ENCODE measurements around the gene VTI1A.
"Not testable (repeated sequence)": the region's sequence is repeated elsewhere in the genome, so short reads cannot be mapped to it uniquely, and the experiment has no call there.

Gene VTI1A

DNA sequence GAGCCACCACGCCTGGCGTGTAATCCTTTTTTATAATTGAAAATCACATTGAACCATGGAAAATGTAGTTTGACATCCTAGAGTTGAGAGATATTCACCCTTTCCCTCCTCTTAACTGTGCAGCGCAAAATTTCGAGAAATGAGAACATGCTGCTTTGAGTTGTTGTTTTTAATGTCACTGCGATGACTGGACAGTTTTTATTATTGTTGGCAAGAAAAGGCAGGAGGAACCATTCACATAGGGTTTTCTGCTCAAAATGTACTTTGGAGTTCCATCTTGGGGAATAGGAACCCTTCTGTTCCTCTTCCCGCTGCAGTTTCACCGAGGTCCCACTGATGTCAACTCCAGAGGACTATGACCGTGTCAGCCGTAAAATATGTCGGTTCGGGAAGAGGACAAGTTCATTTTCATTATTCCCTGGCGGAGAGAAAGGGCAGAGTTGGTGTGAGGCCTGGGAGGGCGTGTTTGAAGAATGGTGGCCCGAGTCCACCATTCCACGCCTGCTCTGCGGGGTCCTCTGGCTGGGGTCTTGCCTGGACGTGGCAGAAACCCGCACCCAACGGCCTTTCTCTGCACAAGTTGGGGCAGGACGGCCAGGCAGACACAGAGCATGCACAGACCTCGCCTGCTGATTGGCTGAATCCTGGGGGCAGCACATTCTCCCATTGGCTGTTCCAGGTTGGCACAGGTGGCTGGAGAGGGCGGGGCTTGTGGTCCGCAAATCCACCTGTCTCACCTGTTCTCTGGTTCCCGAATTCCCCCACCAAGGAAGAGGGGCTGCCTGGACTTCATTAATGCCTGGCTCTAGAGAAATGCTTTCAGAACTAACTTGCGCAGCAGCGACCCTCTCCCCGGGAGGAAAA lies 397.9 kb downstream of the VTI1A start:
- DNase-seq: no peak

DNA sequence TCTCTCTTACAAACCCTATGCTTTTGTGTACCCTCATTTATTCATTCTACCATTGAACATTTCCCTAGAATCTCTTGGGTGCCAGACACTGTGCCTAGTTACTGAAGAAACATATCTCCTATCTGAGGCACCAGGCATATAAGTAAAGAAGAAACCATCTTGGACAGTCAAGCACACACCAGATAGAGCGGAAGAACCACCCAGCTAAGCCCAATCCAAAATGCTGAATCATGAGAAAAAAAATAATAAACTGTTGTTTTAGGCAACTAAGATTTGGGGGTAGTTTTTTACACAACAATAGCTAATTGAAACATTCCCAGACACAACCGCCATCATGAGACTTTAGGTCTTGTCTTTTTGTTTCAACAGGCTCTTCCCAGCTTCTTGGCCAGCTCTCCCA lies 400.8 kb downstream of the VTI1A start:
- no peak for DNase-seq

DNA sequence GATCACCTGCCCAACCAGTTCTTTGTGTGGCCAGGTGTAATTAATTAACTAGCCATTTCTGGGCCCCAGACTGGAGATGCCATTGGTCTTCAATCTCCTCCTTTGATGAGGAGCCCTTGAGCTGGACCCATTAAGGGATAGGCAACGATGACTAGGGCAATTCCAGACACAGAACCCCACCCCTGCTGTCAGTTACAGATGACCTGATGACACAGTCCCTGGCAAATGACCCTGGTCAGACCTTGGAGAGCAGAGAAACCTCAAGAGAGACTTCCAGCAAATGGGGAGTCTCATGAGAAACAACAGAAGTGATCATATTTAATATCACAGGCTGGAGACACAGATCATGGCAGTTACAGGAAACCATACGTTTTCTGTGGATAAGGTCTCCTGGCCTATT lies 401.2 kb downstream of the VTI1A start:
- DNase-seq: no peak

DNA sequence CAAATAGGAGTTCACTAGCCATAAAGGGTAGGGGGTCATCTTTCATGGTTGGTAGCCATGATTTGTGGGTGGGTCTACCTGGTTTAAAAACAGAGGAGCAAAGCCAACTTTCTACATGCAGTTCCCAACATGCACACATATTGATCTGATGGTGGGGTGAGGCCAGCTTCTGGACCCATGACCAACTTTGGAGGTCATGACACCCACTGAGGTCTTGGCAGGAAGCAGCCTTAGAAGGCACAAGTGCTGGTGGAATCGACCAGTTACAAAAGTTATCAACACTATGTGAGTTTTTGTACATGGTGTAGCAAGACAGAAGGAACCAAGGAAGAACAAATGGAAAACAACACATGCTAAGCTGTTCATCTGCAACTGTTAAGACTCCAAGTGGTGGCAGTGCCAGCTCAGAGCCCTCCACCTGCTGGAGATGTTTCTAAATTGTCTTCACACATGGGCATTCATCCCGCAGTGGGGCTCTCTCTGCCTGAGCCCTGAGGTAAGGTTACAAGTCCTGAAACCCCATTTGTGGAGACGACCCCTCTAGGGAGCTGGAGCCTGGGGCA lies 401.9 kb downstream of the VTI1A start:
- no peak for DNase-seq

DNA sequence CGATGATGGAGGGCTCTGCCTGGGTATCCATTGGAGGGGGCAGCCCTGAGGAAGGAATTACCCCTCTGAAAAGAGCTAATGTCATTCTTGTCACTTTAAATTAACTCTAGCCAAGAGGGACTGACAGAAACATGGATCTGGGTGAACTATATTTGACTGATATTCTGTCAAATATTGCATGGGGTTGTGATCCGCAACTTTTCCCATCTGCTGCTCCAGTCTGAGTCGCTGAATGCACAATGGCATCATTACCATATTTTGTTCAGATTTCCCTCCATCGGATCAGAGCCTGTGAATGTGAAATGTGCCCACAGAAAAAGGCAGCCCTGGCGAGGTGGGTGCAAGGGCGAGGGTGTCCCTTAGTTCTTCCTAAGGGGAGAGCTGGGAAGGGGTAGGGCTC lies 402.5 kb downstream of the VTI1A start:
- DNase-seq: no peak

DNA sequence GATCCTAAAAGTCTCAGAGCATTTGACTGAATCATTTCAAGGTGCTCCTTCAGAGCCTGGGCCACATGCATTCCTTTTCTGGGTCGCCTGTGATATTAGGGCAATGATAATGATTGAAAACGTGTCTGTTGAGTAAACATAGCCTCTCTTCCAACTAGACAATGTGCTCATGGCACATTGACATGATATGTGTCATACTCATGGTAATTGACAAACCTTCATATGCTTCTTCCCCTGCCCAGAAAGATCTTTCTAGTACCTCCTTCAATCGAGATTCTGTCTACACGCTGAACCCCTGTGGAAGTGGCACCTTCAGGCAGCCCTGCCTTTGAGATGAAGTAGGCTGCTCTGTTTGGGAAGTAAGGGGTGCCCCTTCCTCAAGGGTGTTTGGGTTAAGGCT lies 404.2 kb downstream of the VTI1A start:
- no peak for DNase-seq

DNA sequence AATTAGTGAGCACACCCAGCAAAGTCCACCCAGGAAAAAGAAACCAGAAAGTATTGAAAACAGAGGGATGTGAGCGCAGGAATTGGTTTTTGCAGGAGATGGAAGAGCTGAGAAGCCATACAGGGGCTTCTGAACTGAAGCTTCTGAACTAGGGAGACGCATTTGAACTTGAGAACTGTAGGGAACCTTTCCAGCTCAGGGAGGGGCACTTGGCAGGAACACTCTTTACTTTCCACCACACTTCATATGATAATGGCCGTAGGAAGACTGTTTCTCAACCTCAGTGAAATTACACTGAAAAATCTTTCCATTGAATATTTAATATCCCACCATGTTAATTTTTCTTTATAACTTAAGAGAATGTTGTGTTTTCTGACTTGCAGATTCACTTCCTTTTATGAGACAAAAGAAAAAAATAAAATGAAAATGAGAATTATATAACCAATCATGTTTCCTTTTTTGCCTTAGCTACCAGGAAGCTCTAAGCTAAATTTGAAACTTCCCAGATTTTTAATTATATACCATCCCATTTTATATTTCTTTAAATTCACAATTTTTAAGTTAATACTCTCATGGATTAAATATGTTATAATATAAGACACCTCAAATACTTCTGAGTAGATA lies 404.7 kb downstream of the VTI1A start:
- no peak for DNase-seq

DNA sequence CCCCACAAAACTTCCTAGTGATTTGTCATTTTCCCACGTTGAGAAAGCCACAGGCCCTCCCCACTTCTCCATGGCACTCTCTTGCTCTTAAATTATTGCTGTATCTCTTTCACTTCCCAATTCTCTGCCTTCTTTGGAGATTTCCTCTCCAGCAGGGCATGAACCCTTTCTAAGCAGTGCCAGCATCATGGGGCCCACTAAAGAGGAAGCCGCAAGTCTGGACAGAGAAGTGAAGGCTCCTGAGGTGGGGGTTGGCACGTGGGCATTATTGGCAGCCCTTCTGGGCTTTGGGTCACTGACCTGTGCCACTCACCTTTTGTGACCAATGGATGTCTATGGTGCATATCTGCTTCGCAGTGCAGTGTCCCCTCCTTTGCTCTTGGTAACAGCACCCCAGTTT lies 405.3 kb downstream of the VTI1A start:
- DNase-seq: no peak

DNA sequence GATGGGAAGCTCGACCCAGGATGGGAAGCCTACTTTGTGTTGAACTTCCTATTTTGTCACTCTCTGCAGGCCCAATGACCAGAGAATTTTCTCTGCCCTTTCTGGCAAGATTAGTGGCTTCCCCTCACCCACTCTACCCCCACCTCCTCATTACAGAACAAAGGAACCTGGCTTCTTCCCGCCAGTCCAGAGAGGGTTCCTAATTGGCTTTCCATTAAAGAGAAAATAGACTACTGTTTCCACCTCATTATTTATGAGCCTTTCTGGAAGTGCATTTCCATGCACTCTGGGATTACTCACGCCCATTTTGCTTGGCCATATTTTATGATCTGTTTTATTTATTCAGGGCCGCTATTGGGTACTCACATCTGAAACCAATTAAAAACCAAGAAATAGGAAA lies 408.1 kb downstream of the VTI1A start:
- DNase-seq: no peak

DNA sequence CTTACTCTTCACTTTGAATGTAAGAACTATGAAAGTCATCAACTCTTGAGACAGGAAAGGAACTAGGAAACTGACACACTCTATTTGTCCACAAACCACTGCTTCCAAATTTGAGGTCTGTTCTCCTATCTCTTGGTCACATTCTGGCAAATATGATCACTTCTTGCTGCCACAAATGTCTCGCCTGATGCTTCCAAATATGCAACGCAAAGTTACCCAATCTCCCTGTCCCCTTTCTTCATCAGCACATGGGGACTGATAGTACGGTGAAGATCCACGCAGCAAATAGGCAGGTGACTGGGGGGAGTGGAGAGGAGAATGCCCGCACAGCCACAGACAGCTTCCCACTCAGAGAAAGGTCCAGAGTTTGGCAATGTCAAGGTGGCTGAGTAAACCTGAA lies 410.5 kb downstream of the VTI1A start:
- no peak for DNase-seq

DNA sequence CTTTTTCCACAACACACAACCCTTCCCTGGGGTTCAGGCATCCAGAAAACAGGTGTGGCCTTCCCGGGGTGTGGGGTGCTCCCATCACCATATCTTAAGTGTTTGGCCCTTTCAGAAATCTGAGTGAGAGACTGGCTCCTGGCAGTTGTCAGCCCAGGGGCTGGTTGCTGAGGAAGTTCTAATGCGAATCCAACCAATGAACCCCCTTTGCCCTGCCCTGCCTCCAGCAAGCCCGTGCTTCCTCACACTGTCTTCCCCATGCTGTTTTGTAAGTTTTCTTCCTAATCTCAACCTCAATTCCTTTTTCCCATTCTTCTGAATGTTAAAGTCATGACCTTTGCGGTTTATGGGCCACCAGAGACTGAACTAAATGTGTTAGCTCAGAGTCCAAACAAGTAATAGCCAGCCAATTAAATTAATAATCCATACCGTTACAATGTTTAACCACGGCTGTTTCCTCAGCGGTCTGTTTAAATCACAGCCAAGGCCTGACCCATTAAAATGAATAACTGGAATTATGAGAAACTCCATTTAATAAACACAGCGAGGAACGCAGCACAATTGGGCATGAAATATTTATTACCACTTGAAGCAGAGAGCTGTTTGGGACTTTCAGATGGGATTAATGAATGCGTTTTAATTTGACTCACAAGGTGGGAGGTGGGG lies 412.1 kb downstream of the VTI1A start:
- DNase-seq: no peak

DNA sequence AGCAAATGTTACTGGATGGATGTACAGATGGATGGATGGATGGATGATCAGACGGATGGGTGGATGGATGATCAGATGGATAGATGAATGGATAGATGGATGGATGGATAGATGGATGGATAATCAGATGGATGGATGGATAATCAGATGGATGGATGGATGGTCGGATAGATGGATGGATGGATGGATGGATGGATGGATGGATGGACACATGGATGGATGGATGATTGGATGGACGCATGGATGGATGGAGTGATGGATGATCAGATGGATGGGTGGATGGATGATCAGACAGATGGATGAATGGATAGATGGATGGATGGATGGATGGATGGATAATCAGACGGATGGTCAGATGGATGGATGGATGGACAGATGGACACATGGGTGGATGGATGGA lies 412.8 kb downstream of the VTI1A start:
- no peak for DNase-seq

DNA sequence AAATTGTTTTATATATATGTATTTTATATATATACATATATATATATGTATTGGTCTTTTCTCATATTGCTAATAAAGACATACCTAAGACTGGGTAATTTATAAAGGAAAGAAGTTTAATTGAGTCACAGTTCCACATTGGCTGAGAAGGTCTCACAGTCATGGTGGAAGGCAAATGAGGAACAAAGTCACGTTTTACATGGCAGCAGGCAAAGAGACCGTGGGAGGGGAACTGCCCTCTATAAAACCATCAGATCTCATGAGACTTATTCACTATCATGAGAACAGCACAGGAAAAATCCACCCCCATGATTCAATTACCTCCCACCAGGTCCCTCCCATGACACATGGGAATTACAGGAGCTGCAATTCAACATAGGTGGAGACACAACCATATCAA lies 416.4 kb downstream of the VTI1A start:
- not testable (repeated sequence) for DNase-seq

Measured in NCI-H187 treated with DMSO at 0.1 percent for 48 hours (cell line).